ENCODE measurements around the gene FBLN1.

- TF ChIP-seq CTCF (IDR thresholded peaks at IDR 0.05) = no peak
- no peak for TF ChIP-seq ELF1 (IDR thresholded peaks at IDR 0.05)
- TF ChIP-seq NFIC (IDR thresholded peaks at IDR 0.05; ENCODE audit: borderline replicate concordance) = no peak
- no peak for TF ChIP-seq RAD21 (IDR thresholded peaks at IDR 0.05; ENCODE audit: low read length)
- no peak for TF ChIP-seq TAF1 (IDR thresholded peaks at IDR 0.05; ENCODE audit: borderline replicate concordance, low read depth, low read length)
- no peak for TF ChIP-seq POLR2AphosphoS5 (IDR thresholded peaks at IDR 0.05; ENCODE audit: low read depth, low read length)
- TF ChIP-seq YY1 (IDR thresholded peaks at IDR 0.05; ENCODE audit: low read depth) = no peak
- TF ChIP-seq EP300 (IDR thresholded peaks at IDR 0.05; ENCODE audit: borderline replicate concordance in 1 of 2, low read depth in 1 of 2, low read length in 1 of 2) = no peak
- TF ChIP-seq MAX (IDR thresholded peaks at IDR 0.05; ENCODE audit: low read depth) = no peak
- TF ChIP-seq MXI1 (IDR thresholded peaks at IDR 0.05; ENCODE audit: low read depth, low read length) = no peak
- no peak for TF ChIP-seq NRF1 (IDR thresholded peaks at IDR 0.05; ENCODE audit: low read depth, low read length)
Measured at GRCh38 chr22:45583504-45583903, 80.8 kb downstream of the FBLN1 start.
